Adrenal gland (tissue), 12 donors: ENCODE data around the gene MCU. TPM values are rescaled to one million over a fixed set of nuclear protein-coding genes. Genes with fewer than 3 reads are reported as not detected.
"Not testable (repeated sequence)": the region's sequence is repeated elsewhere in the genome, so short reads cannot be mapped to it uniquely, and the experiment has no call there.

Source experiments
- DNase-seq, 7 donors: peaks; one replicate each; pipeline ENCODE4 v3.0.0-alpha.2; 2019 to 2020
- H3K27ac ChIP-seq, 5 donors: fragments of 200-600 bp; sonication (generic) in 4 of 5; 1 replicate in 3 of 5; 2 replicates in 2 of 5; pipeline versions ENCODE4 v1.5.1 to v1.8.0; 2016 to 2020; ENCODE audit warnings: mild to moderate bottlenecking in 1 of 5
- H3K27me3 ChIP-seq: fragments of 200-600 bp; 2 replicates; pipeline ENCODE4 v1.8.0; 2021
- H3K36me3 ChIP-seq, 2 donors: fragments of 200-600 bp; replicated peaks in 1 of 2; 1 replicate in 1 of 2; 2 replicates in 1 of 2; pipeline versions ENCODE4 v1.5.1 to v1.8.0; 2018 to 2022
- H3K4me1 ChIP-seq, 2 donors: fragments of 200-600 bp; replicated peaks in 1 of 2; 1 replicate in 1 of 2; 2 replicates in 1 of 2; pipeline versions ENCODE4 v1.5.1 to v1.8.0; 2018 to 2021
- H3K4me3 ChIP-seq, 4 donors: fragments of 200-600 bp; sonication (generic) in 3 of 4; one replicate each; pipeline ENCODE4 v1.5.1; 2016 to 2018
- H3K9me3 ChIP-seq, 3 donors: fragments of 200-600 bp; sonication (generic) in 1 of 3; replicated peaks in 1 of 3; 1 replicate in 2 of 3; 2 replicates in 1 of 3; pipeline versions ENCODE4 v1.5.1 to v1.8.0; 2016 to 2021
- CTCF ChIP-seq, 6 experiments: fragments of 450-650 bp in 4 of 6; fragments of 200-600 bp in 2 of 6; sonication (generic) in 1 of 6; IDR thresholded peaks; 1 replicate in 5 of 6; 2 replicates in 1 of 6; pipeline versions ENCODE4 v1.5.1 to v1.8.0; 2016 to 2021; ENCODE audit warnings: antibody characterized with exemption in 6 of 6, mild to moderate bottlenecking in 2 of 6, moderate library complexity in 1 of 6
- POLR2A ChIP-seq, 2 donors: fragments of 450-650 bp; IDR thresholded peaks; one replicate each; pipeline ENCODE4 v1.6.1; 2017; ENCODE audit warnings: antibody characterized with exemption in 2 of 2, mild to moderate bottlenecking in 2 of 2, moderate library complexity in 1 of 2
- WGBS, 4 donors: extraction: QIAGEN DNeasy Blood & Tissue Kit in 2 of 4; methylation state at CpG; one replicate each; pipeline versions ENCODE4 v1.1.5 to v1.1.7; 2013 to 2017; 5-methylcytosine and 5-hydroxymethylcytosine counted together
- intact Hi-C, 2 donors: fragments of 100-400 bp; cut with DNase I; formaldehyde crosslinking; loops; one replicate each; pipeline versions ENCODE4 v1.14.1 to v1.15.0; 2022 to 2023
- polyA plus RNA-seq, 3 donors: library from polyadenylated mRNA; stranded (reverse); fragments of 200-250 nt in 2 of 3; fragments of 350-450 nt in 1 of 3; fragmentation: Illumina TruSeq in 1 of 3; extraction: RNeasy Lipid Tissue Mini Kit (QIAGEN cat#74804) in 1 of 3; gene quantifications; one replicate each; pipeline ENCODE4 v1.2.3, GENCODE V29; 2013 to 2014
- total RNA-seq, 9 donors: library from RNA; depleted of rRNA in 4 of 9; stranded (reverse); fragments of >200 nt in 4 of 9; fragments of 120-200 nt in 1 of 9; fragmentation: NEBNext Ultra II Directional in 1 of 9; extraction: Animal tissue kit (Norgen Biotek cat#: 25700) in 1 of 9; gene quantifications; one replicate each; pipeline versions ENCODE4 v1.1.0 to v1.2.4, GENCODE V29; 2013 to 2023
- donor health status: healthy with polysubstance abuse.
- donor health status: Bipolar disorder and iron deficiency.
- donor health status: DM: yes; HTN: yes; CAD: no.
- donor health status: DM: no; HTN: no; CAD: no.
- donor health status: DM: no; HTN: no; CAD: no.
- donor health status: DM: yes; HTN: yes; CAD: no.

Gene MCU
- total and polyA plus RNA-seq, 12 donors, result 6.4 to 22.2 (median 14.9) TPM

- no peaks in the 10 kb centered on the region for H3K27me3 ChIP-seq
- no peak overlapping the region for H3K27ac ChIP-seq
- H3K36me3 ChIP-seq, result no peaks in the 10 kb centered on the region
- no peaks in the 10 kb centered on the region for H3K9me3 ChIP-seq
- intact Hi-C loops, result no loop called here
- no peaks in the 10 kb centered on the region for H3K4me1 ChIP-seq
- DNase-seq, result no peak
- no peak overlapping the region for H3K4me3 ChIP-seq
- TF ChIP-seq CTCF (IDR thresholded peaks at IDR 0.05) (no peak), POLR2A (IDR thresholded peaks at IDR 0.05) (no peak)
- WGBS, 4 donors, result 77 to 85% (median 84%) methylated on average over 11 of the region's 11 CpGs
These were observed 203.4 kb downstream of the MCU start for GRCh38 chr10:72895236-72895850.

GRCh38 chr10:72898616-72899015 lies 206.7 kb downstream of the MCU start:
- Histone ChIP-seq H3K9me3 (no peaks in the 10 kb centered on the region), H3K27me3 (no peaks in the 10 kb centered on the region), H3K27ac (no peak overlapping the region), H3K4me3 (no peak overlapping the region), H3K36me3 (no peaks in the 10 kb centered on the region), H3K4me1 (no peaks in the 10 kb centered on the region)
- WGBS, 4 donors, result 89 to 97% (median 94%) methylated on average over 3 to 10 of the region's 10 CpGs
- DNase-seq, result no peak
- TF ChIP-seq CTCF (IDR thresholded peaks at IDR 0.05) (no peak), POLR2A (IDR thresholded peaks at IDR 0.05) (no peak)
- intact Hi-C loops, result no loop called here

GRCh38 chr10:72899545-72899944 lies 207.6 kb downstream of the MCU start:
- Histone ChIP-seq H3K9me3 (no peaks in the 10 kb centered on the region), H3K4me1 (no peaks in the 10 kb centered on the region), H3K36me3 (no peaks in the 10 kb centered on the region), H3K27ac (no peak overlapping the region), H3K27me3 (no peaks in the 10 kb centered on the region), H3K4me3 (no peak overlapping the region)
- WGBS, 4 donors, result 88 to 96% (median 94%) methylated on average over 1 of the region's 1 CpG
- intact Hi-C loops, result no loop called here
- DNase-seq, result no peak
- TF ChIP-seq POLR2A (IDR thresholded peaks at IDR 0.05) (no peak), CTCF (IDR thresholded peaks at IDR 0.05) (no peak)

GRCh38 chr10:72903941-72904446 lies 212.1 kb downstream of the MCU start:
- H3K9me3 ChIP-seq, H3K4me3 ChIP-seq, H3K27me3 ChIP-seq, intact Hi-C loops, H3K36me3 ChIP-seq, H3K27ac ChIP-seq, DNase-seq, H3K4me1 ChIP-seq: not testable (repeated sequence)
- 86 to 95% (median 92%) methylated on average over 15 of the region's 15 CpGs for WGBS, 4 donors

- no peaks in the 10 kb centered on the region for H3K9me3 ChIP-seq
- H3K27me3 ChIP-seq, result no peaks in the 10 kb centered on the region
- intact Hi-C loops, result no loop called here
- H3K4me1 ChIP-seq, result no peaks in the 10 kb centered on the region
- WGBS, 4 donors, result 81 to 88% (median 85%) methylated on average over 3 of the region's 3 CpGs
- DNase-seq, result no peak
- TF ChIP-seq CTCF (IDR thresholded peaks at IDR 0.05), result no peak
- no peak overlapping the region for H3K4me3 ChIP-seq
- no peak overlapping the region for H3K27ac ChIP-seq
- no peaks in the 10 kb centered on the region for H3K36me3 ChIP-seq
These were observed 212.9 kb downstream of the MCU start for GRCh38 chr10:72904806-72905205.
